SK-N-SH treated with all-trans-retinoic acid at 6 μM for 48 hours (cell line): ENCODE measurements around the gene BCL7B.

Experiments used
- ATAC-seq: fragments of 200-7000 bp; cut with Tn5 transposase; 3 replicates; pipeline ENCODE4 v1.9.1; 2020; ENCODE audit warnings: mild to moderate bottlenecking, moderate library complexity
- BACH2 ChIP-seq: fragments of 250-450 bp; sonication (Bioruptor Pico); IDR thresholded peaks from 2 replicates; pipeline ENCODE4 v1.9.0; 2021; ENCODE audit warnings: mild to moderate bottlenecking, borderline replicate concordance
- CREB5 ChIP-seq: fragments of 250-450 bp; sonication (Bioruptor Pico); IDR thresholded peaks from 2 replicates; pipeline ENCODE4 v1.5.1; 2020; ENCODE audit warnings: low read depth, mild to moderate bottlenecking, moderate library complexity
- CSDC2 ChIP-seq: fragments of 250-450 bp; sonication (Bioruptor Pico); IDR thresholded peaks from 2 replicates; pipeline ENCODE4 v1.5.0; 2020; ENCODE audit warnings: mild to moderate bottlenecking, moderate library complexity
- CSRNP3 ChIP-seq: fragments of 250-450 bp; sonication (Bioruptor Pico); IDR thresholded peaks from 2 replicates; pipeline ENCODE4 v1.5.1; 2021; ENCODE audit warnings: mild to moderate bottlenecking, moderate library complexity
- ESRRG ChIP-seq: fragments of 250-450 bp; sonication (Bioruptor Pico); IDR thresholded peaks from 2 replicates; pipeline ENCODE4 v1.6.1; 2021; ENCODE audit warnings: mild to moderate bottlenecking
- GLIS3 ChIP-seq: fragments of 250-450 bp; sonication (Bioruptor Pico); IDR thresholded peaks from 2 replicates; pipeline ENCODE4 v1.5.0; 2020; ENCODE audit warnings: mild to moderate bottlenecking, moderate library complexity
- ISL1 ChIP-seq: fragments of 250-450 bp; sonication (Bioruptor Pico); IDR thresholded peaks from 2 replicates; pipeline ENCODE4 v2.1.2; 2022; ENCODE audit warnings: mild to moderate bottlenecking, moderate library complexity
- OSR1 ChIP-seq: fragments of 250-450 bp; sonication (Bioruptor Pico); IDR thresholded peaks from 2 replicates; pipeline ENCODE4 v1.8.0; 2022; ENCODE audit warnings: moderate library complexity, mild to moderate bottlenecking, inconsistent platforms
- PATZ1 ChIP-seq: fragments of 250-450 bp; sonication (Bioruptor Pico); IDR thresholded peaks from 2 replicates; pipeline ENCODE4 v1.8.0; 2020; ENCODE audit warnings: mild to moderate bottlenecking, moderate library complexity, borderline replicate concordance
- POU6F1 ChIP-seq: fragments of 250-450 bp; sonication (Bioruptor Pico); IDR thresholded peaks from 2 replicates; pipeline ENCODE4 v1.8.0; 2021; ENCODE audit warnings: low read depth, mild to moderate bottlenecking, moderate library complexity, borderline replicate concordance
- RARB ChIP-seq: fragments of 250-450 bp; sonication (Bioruptor Pico); IDR thresholded peaks from 2 replicates; pipeline ENCODE4 v1.8.0; 2021; ENCODE audit warnings: mild to moderate bottlenecking, moderate library complexity
- SNAI2 ChIP-seq: fragments of 250-450 bp; sonication (Bioruptor Pico); IDR thresholded peaks from 2 replicates; pipeline ENCODE4 v1.5.0; 2020; ENCODE audit warnings: mild to moderate bottlenecking, moderate library complexity
- TOX ChIP-seq: fragments of 250-450 bp; sonication (Bioruptor Pico); IDR thresholded peaks from 2 replicates; pipeline ENCODE4 v1.8.0; 2021; ENCODE audit warnings: mild to moderate bottlenecking, moderate library complexity, borderline replicate concordance
- TSHZ2 ChIP-seq: fragments of 250-450 bp; sonication (Bioruptor Pico); IDR thresholded peaks from 2 replicates; pipeline ENCODE4 v1.5.0; 2020; ENCODE audit warnings: mild to moderate bottlenecking, moderate library complexity
- ZC3H10 ChIP-seq: fragments of 250-450 bp; sonication (Bioruptor Pico); IDR thresholded peaks from 2 replicates; pipeline ENCODE4 v1.5.1; 2021; ENCODE audit warnings: mild to moderate bottlenecking, moderate library complexity
- ZFP30 ChIP-seq: fragments of 450-650 bp; formaldehyde crosslinking; IDR thresholded peaks from 2 replicates; pipeline ENCODE4 v1.5.0; 2022; ENCODE audit warnings: mild to moderate bottlenecking, moderate library complexity
- ZNF565 ChIP-seq: fragments of 450-650 bp; formaldehyde crosslinking; conservative IDR thresholded peaks from 2 replicates; pipeline ENCODE4 v1.5.0; 2020; ENCODE audit warnings: low read depth, mild to moderate bottlenecking, moderate library complexity
- ZNF70 ChIP-seq: fragments of 450-650 bp; formaldehyde crosslinking; IDR thresholded peaks from 2 replicates; pipeline ENCODE4 v1.5.0; 2020; ENCODE audit warnings: mild to moderate bottlenecking, moderate library complexity
- ZNF8 ChIP-seq: fragments of 450-650 bp; formaldehyde crosslinking; IDR thresholded peaks from 2 replicates; pipeline ENCODE4 v1.5.0; 2020; ENCODE audit warnings: mild to moderate bottlenecking, moderate library complexity

The BCL7B gene

GRCh38 chr7:73504017-73504416 is 53.5 kb downstream of the BCL7B start (continued):
- TF ChIP-seq CSRNP3 (CRISPR knock-in tag) (no peak), SNAI2 (CRISPR knock-in tag) (peak; percentile 90), OSR1 (no peak), ISL1 (peak; percentile 95), TSHZ2 (CRISPR knock-in tag) (peak; percentile 86; the same call in 1 of the 2 replicates), CSDC2 (CRISPR knock-in tag) (no peak), POU6F1 (CRISPR knock-in tag) (no peak), ZNF70 (CRISPR knock-in tag) (no peak), ZNF8 (CRISPR knock-in tag) (no peak)

GRCh38 chr7:73503229-73503628 is 54.3 kb downstream of the BCL7B start:
- no peak for ATAC-seq
- TF ChIP-seq ZC3H10 (no peak), CREB5 (CRISPR knock-in tag) (no peak), PATZ1 (CRISPR knock-in tag) (no peak), ESRRG (no peak), BACH2 (no peak)

GRCh38 chr7:73496626-73497025 is 60.9 kb downstream of the BCL7B start:
- TF ChIP-seq TOX (CRISPR knock-in tag) (no peak), ZNF70 (CRISPR knock-in tag) (no peak), ZFP30 (CRISPR knock-in tag) (no peak), ZNF565 (CRISPR knock-in tag) (no peak), GLIS3 (CRISPR knock-in tag) (no peak), PATZ1 (CRISPR knock-in tag) (no peak), OSR1 (no peak), CSDC2 (CRISPR knock-in tag) (no peak), TSHZ2 (CRISPR knock-in tag) (no peak), ESRRG (no peak), CREB5 (CRISPR knock-in tag) (no peak), RARB (CRISPR knock-in tag) (no peak), ZC3H10 (no peak)
- no peak for ATAC-seq
